GM23248 (cell line): Measurements from ENCODE around the gene MLN.

Source experiments
- EZH2 ChIP-seq: fragments of 200-600 bp; sonication (generic); IDR thresholded peaks from 2 replicates; pipeline ENCODE4 v1.6.1; 2018; ENCODE audit warnings: antibody characterized with exemption, mild to moderate bottlenecking; ENCODE audit not compliant: insufficient read depth, poor library complexity, severe bottlenecking
- EZH2phosphoT487 ChIP-seq: fragments of 200-600 bp; sonication (generic); IDR thresholded peaks from 2 replicates; pipeline ENCODE4 v1.6.1; 2018; ENCODE audit warnings: antibody characterized with exemption, moderate library complexity, mild to moderate bottlenecking, low read depth; ENCODE audit not compliant: insufficient read depth

GRCh38 chr6:33850869-33851541 is 47.2 kb upstream of the MLN start:
- TF ChIP-seq EZH2 (no peak), EZH2phosphoT487 (no peak)
